BE2C (cell line): ENCODE data around the gene PFKM.

Experiments used
- DNase-seq: peaks from one replicate; pipeline ENCODE4 v3.0.0-alpha.2; 2020
- H3K27me3 ChIP-seq: fragments of 250-450 bp; sonication (Bioruptor Pico); 2 replicates; pipeline ENCODE4 v1.5.1; 2020; ENCODE audit warnings: mild to moderate bottlenecking
- H3K36me3 ChIP-seq: fragments of 250-450 bp; sonication (Bioruptor Pico); 2 replicates; pipeline ENCODE4 v1.5.1; 2020; ENCODE audit warnings: mild to moderate bottlenecking
- H3K4me1 ChIP-seq: fragments of 250-450 bp; sonication (Bioruptor Pico); 2 replicates; pipeline ENCODE4 v1.5.1; 2020
- H3K4me3 ChIP-seq: 2 replicates; pipeline ENCODE4 v1.5.1; 2011; ENCODE audit warnings: low read depth, low read length
- H3K9me3 ChIP-seq: fragments of 250-450 bp; sonication (Bioruptor Pico); 2 replicates; pipeline ENCODE4 v1.5.1; 2020
- CTCF ChIP-seq: IDR thresholded peaks from 2 replicates; pipeline ENCODE4 v1.5.1; 2012; ENCODE audit warnings: mild to moderate bottlenecking, low read depth, low read length

Gene PFKM

GRCh38 chr12:48192861-48193260 is 73.7 kb downstream of the PFKM start:
- peaks cover 4% of the 10 kb centered on the region for H3K4me1 ChIP-seq
- no peaks in the 10 kb centered on the region for H3K27me3 ChIP-seq
- no peak for TF ChIP-seq CTCF
- DNase-seq = no peak
- H3K9me3 ChIP-seq = no peaks in the 10 kb centered on the region
- H3K4me3 ChIP-seq = no peak overlapping the region
- H3K36me3 ChIP-seq = no peaks in the 10 kb centered on the region

GRCh38 chr12:48193623-48194022 is 74.5 kb downstream of the PFKM start:
- no peak for TF ChIP-seq CTCF

GRCh38 chr12:48194799-48195201 is 75.6 kb downstream of the PFKM start:
- no peak for TF ChIP-seq CTCF
- H3K4me1 ChIP-seq = peaks cover 7% of the 10 kb centered on the region
- DNase-seq = no peak
- no peak overlapping the region for H3K4me3 ChIP-seq
- no peaks in the 10 kb centered on the region for H3K27me3 ChIP-seq
- H3K36me3 ChIP-seq = no peaks in the 10 kb centered on the region
- H3K9me3 ChIP-seq = no peaks in the 10 kb centered on the region

More at GRCh38 chr12:48193623-48194022, 74.5 kb downstream of the PFKM start:
- no peaks in the 10 kb centered on the region for H3K36me3 ChIP-seq
- H3K4me1 ChIP-seq = peaks cover 7% of the 10 kb centered on the region
- H3K9me3 ChIP-seq = no peaks in the 10 kb centered on the region
- no peak for DNase-seq
- no peaks in the 10 kb centered on the region for H3K27me3 ChIP-seq
- H3K4me3 ChIP-seq = no peak overlapping the region
